SU-DHL-6 (cell line): ENCODE measurements around the gene STRIP2.

Experiments used
- H2AFZ ChIP-seq: fragments of 200-600 bp; sonication (generic); 2 replicates; pipeline ENCODE4 v1.6.1; 2014; ENCODE audit warnings: low read depth, mild to moderate bottlenecking, moderate library complexity, mixed read lengths, antibody characterized with exemption, low read length; ENCODE audit not compliant: severe bottlenecking
- H3F3A ChIP-seq: fragments of 200-600 bp; shearing (Covaris generic); 2 replicates; pipeline ENCODE4 v1.6.0; 2016; ENCODE audit warnings: antibody characterized with exemption, mild to moderate bottlenecking; ENCODE audit not compliant: insufficient read depth
- H3K27ac ChIP-seq: fragments of 200-600 bp; sonication (generic); 2 replicates; pipeline ENCODE4 v1.5.1; 2016; ENCODE audit warnings: low read depth, mild to moderate bottlenecking, low read length, moderate library complexity, mixed read lengths
- H3K27me3 ChIP-seq: fragments of 200-600 bp; sonication (generic), shearing (Covaris generic); 2 replicates; pipeline ENCODE4 v1.6.0; 2014; ENCODE audit warnings: mild to moderate bottlenecking, low read length
- H3K36me3 ChIP-seq: fragments of 200-600 bp; sonication (generic); 2 replicates; pipeline ENCODE4 v1.6.1; 2014; ENCODE audit warnings: mild to moderate bottlenecking, low read length, mixed read lengths
- H3K4me2 ChIP-seq: fragments of 300-600, 200-600 bp; shearing (Covaris generic), sonication (generic); 2 replicates; pipeline ENCODE4 v1.6.0; 2014; ENCODE audit warnings: low read length, low read depth, mild to moderate bottlenecking; ENCODE audit not compliant: poor library complexity, severe bottlenecking
- H3K4me3 ChIP-seq: fragments of 200-600 bp; sonication (generic); 2 replicates; pipeline ENCODE4 v1.5.1; 2014; ENCODE audit warnings: antibody characterized with exemption, low read length, mild to moderate bottlenecking, mixed read lengths; ENCODE audit not compliant: insufficient read depth, poor library complexity, severe bottlenecking
- H3K79me2 ChIP-seq: fragments of 200-600 bp; sonication (generic); 2 replicates; pipeline ENCODE4 v1.6.1; 2014; ENCODE audit warnings: mild to moderate bottlenecking, low read length, moderate library complexity; ENCODE audit not compliant: insufficient read depth
- H3K9ac ChIP-seq: fragments of 200-600 bp; sonication (generic); 2 replicates; pipeline ENCODE4 v1.7.0; 2014; ENCODE audit warnings: mild to moderate bottlenecking, low read length
- H3K9me2 ChIP-seq: fragments of 200-600 bp; sonication (generic); replicated peaks from 2 replicates; pipeline ENCODE4 v1.6.1; 2014; ENCODE audit warnings: low read length; ENCODE audit not compliant: insufficient read depth
- H3K9me3 ChIP-seq: fragments of 200-600 bp; sonication (generic); 2 replicates; pipeline ENCODE4 v1.6.1; 2014; ENCODE audit warnings: low read length, mixed read lengths; ENCODE audit not compliant: insufficient read depth
- H4K20me1 ChIP-seq: fragments of 200-600 bp; sonication (generic); 2 replicates; pipeline ENCODE4 v1.6.1; 2014; ENCODE audit warnings: low read depth, mild to moderate bottlenecking, antibody characterized with exemption, low read length, moderate library complexity, mixed read lengths
- EZH2phosphoT487 ChIP-seq: fragments of 200-600 bp; sonication (generic), shearing (Covaris generic); conservative IDR thresholded peaks from 2 replicates; pipeline ENCODE4 v1.6.1; 2018; ENCODE audit warnings: mild to moderate bottlenecking, antibody characterized with exemption, low read length, moderate library complexity, mixed read lengths
- TF ChIP-seq, protein P1 (sequence below): fragments of 200-600 bp; sonication (generic); IDR thresholded peaks from one replicate; pipeline ENCODE4 v1.5.1; 2017; ENCODE audit warnings: antibody characterized with exemption, mild to moderate bottlenecking, low read length, moderate library complexity; ENCODE audit not compliant: insufficient read depth, poor library complexity, severe bottlenecking

STRIP2 gene

GRCh38 chr7:129386506-129386905 lies 47.7 kb upstream of the STRIP2 start:
- Histone ChIP-seq H3K4me2 (no peak overlapping the region), H3K9me3 (no peaks in the 10 kb centered on the region), H3K4me3 (no peak overlapping the region), H4K20me1 (no peaks in the 10 kb centered on the region), H3K9me2 (no peaks in the 10 kb centered on the region), H3K36me3 (no peaks in the 10 kb centered on the region), H3K9ac (no peak overlapping the region), H3K27me3 (no peaks in the 10 kb centered on the region), H3F3A (no peaks in the 10 kb centered on the region), H3K79me2 (no peaks in the 10 kb centered on the region), H2AFZ (no peak overlapping the region), H3K27ac (no peak overlapping the region)
- TF ChIP-seq, protein P1, sequence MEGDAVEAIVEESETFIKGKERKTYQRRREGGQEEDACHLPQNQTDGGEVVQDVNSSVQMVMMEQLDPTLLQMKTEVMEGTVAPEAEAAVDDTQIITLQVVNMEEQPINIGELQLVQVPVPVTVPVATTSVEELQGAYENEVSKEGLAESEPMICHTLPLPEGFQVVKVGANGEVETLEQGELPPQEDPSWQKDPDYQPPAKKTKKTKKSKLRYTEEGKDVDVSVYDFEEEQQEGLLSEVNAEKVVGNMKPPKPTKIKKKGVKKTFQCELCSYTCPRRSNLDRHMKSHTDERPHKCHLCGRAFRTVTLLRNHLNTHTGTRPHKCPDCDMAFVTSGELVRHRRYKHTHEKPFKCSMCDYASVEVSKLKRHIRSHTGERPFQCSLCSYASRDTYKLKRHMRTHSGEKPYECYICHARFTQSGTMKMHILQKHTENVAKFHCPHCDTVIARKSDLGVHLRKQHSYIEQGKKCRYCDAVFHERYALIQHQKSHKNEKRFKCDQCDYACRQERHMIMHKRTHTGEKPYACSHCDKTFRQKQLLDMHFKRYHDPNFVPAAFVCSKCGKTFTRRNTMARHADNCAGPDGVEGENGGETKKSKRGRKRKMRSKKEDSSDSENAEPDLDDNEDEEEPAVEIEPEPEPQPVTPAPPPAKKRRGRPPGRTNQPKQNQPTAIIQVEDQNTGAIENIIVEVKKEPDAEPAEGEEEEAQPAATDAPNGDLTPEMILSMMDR: no peak
- no peak for TF ChIP-seq EZH2phosphoT487

DNA sequence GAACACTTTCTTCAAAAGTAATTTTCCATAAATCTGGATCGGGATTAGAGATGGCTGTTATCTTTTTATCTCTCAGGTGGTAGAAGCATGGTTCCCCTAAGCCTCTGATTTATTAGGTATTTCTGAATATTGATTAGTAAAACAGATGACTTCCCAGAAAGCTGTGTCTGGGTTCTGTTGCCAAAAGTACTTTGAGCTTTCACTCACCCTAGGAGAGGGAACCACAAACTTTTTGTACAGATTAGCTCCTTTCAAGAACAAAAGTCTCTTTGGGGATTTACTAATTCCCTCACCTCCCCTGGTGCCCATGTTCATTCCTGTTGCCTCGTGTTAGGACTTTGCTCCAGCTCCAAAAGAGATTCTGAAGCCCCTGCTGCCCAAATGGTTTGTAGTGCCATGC lies 46.7 kb upstream of the STRIP2 start:
- Histone ChIP-seq H3K27ac (no peak overlapping the region), H3F3A (no peaks in the 10 kb centered on the region), H3K36me3 (no peaks in the 10 kb centered on the region), H3K4me2 (no peak overlapping the region), H3K9ac (no peak overlapping the region), H3K9me3 (no peaks in the 10 kb centered on the region), H3K27me3 (no peaks in the 10 kb centered on the region), H3K4me3 (no peak overlapping the region), H2AFZ (no peak overlapping the region), H3K79me2 (no peaks in the 10 kb centered on the region), H4K20me1 (no peaks in the 10 kb centered on the region), H3K9me2 (no peaks in the 10 kb centered on the region)
- TF ChIP-seq EZH2phosphoT487: no peak
- TF ChIP-seq, protein P1: no peak

GRCh38 chr7:129388333-129389098 lies 45.7 kb upstream of the STRIP2 start:
- no peak overlapping the region for H3K4me2 ChIP-seq
- no peak overlapping the region for H3K9ac ChIP-seq
- H3K9me2 ChIP-seq: no peaks in the 10 kb centered on the region
- no peaks in the 10 kb centered on the region for H3K36me3 ChIP-seq
- no peak overlapping the region for H3K4me3 ChIP-seq
- no peaks in the 10 kb centered on the region for H3K27me3 ChIP-seq
- TF ChIP-seq EZH2phosphoT487: no peak
- TF ChIP-seq, protein P1: no peak
- H3K27ac ChIP-seq: no peak overlapping the region
- H3K79me2 ChIP-seq: no peaks in the 10 kb centered on the region
- H3K9me3 ChIP-seq: no peaks in the 10 kb centered on the region
- no peaks in the 10 kb centered on the region for H3F3A ChIP-seq
- H4K20me1 ChIP-seq: no peaks in the 10 kb centered on the region
- no peak overlapping the region for H2AFZ ChIP-seq
